CD4-positive, alpha-beta T cell treated with Interleukin-17A for 4 hours (primary cell): ENCODE measurements around the gene SLC39A13.

Experiments used
- DNase-seq: peaks from one replicate; pipeline ENCODE4 v3.0.0-alpha.2; 2020; ENCODE audit warnings: mixed read lengths

SLC39A13 gene

DNA sequence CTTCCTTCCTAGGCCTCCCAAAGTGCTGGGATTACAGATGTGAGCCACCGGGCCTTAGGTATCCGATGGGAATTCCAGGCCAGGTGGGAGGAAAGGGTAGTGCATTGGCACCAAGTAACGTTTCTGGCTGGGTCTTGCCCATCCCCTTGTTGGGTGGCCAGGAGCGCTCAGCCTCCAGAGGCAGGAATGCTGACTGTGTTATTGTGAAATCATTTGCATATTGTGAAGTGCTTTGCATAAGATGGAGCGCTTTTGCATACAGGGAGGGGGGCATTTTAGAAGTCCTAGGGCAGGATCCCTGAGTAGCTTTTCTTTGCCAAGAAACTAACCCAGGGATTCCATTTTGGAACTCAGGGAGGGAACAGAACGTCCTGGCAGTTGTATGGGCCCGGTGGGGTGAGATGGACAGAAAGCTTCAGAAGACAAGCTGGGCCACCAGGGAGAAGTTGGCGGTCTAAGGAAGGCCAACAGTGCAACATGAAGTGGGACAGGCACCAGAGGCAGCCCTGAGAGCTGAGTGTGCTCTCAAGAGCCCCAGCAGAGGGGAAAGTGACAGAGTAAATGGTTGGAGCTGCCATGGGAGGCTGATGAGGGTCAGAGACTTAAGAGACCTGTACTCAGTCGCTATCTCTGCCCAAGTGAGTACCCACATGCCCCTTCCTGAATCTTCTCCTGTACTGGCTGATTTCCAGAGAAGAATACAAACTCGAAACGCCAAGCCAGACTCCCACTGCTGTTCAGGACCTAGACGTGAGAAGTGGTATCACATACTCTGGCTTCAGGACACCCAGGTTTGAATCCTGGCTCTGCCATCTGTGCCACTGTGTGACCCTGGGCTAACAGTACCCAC lies 1.3 kb upstream of the SLC39A13 start:
- no peak for DNase-seq

DNA sequence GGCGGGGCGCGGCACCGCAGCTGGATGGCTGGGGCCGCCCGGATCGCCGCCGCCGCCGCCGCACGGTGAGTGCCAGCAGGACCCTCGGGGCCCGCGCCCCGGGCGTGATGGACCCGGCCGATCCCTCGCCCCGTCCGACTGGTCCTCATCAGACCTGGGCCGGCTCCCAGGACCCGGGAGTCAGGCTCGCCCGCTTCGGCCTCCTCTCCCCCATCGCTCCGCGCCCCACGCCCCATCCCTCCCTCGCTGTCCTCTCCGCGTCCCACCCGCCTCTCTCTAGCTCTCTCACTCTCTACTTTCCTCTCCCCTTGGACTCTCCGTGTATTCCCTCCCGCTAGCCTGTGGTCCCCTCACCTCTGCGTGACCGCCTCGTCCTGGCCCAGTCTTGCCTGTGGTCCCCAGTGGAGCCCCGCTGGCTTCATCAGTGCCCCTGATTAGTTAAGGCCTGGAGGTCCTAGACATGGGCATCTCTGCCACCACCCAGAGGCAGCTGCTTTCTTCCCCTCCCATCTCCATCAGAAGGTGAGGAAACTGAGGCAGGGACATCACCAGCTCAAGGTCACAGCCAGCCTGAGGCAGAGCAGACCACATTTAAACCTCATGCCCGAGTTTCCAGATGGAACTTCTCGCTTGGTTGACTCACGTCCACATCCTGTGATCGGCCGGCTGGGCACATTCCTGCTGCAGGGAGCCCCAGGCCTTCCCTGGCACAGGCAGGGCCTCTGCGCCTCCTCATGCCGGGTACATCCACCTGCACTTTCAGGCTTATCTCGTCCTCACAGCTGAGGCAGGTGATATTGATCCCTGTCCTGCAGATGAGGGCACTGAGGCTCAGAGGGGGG lies 429 bp downstream of the SLC39A13 start:
- no peak for DNase-seq

- no peak for DNase-seq
Measured at GRCh38 chr11:47409440-47410369, 1.3 kb downstream of the SLC39A13 start.

DNA sequence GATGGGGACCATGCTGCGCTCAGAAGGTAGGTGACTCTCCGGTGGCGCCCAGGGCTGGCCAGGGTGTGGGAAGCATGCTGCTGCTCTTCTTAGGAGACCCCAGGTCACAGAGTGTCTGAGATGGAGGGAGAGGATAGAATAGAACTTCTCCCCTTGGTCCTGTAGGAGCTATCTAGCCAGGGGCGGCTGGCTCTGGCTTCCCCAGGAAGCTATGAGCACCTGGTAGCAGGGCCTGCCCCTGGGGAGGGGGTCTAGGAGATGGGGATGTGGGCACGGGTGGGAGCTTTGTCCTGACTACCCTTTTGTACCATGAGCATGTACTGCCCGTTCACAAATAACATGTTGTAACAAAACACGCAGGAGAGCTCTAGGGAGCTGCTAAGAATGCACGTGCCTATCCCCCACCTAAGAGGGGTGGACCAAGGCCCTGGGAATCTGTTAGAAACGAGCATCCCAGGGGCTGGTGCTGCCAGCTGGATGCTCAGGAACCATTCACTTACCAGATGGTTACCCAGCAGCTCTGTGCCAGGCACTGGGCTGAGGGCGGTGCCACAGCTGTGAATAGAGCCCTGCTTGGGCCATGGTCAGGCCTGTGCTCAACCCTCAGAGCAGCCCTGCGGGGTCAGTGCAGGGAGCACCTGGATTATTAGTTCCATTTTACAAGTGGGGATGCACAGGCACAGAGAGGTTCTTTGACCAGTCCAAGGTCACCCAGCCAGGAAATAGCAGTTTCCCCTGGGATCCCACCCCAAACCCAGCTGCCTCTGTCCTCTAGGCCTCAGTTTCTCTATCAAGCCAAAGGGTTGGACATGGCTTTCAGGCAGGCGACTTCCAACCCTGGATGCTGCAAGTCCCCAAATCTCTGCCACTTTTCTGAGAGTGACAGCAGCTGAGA lies 2.2 kb downstream of the SLC39A13 start:
- no peak for DNase-seq

GRCh38 chr11:47411884-47412746 lies 3.7 kb downstream of the SLC39A13 start:
- peak; percentile 72 for DNase-seq

- DNase-seq = no peak
Measured at GRCh38 chr11:47413351-47413750, 5.0 kb downstream of the SLC39A13 start.

DNA sequence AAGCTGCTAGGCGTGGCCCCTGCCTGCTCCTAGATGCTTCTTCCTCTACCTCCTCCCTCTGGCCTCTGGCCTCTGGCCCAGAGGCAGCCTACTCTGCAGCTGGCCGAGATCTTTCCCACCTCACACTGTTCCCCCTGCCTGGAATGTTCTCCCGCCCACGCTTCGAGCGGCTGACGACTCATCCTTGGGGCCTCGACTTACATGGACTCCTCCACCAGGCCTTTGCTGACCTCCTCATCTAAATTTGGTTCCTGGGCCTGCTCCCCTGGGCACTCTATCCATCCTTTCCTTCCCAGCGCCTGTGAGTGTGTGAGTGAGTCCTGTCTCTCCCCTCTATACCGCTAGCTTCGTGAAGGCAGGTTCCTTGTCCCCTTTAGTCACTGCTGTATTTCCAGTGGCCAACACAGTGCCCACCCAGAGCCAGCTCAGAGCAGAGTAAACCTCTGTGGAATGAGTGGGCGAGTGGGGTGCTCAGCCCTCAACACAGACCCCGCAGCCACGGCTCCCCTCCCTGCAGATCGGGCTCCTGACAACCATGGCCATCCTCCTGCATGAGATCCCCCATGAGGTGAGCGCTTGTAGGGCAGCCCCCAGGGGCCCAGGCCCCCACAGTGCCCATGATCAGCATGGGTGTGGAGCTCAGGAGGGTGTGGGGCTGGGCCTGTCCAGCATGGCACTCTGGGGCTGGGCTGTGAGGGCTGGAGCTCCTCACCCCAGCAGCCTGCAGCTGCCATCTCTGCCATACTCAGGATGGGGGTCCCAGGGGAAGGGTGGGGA lies 5.7 kb downstream of the SLC39A13 start:
- DNase-seq = no peak

- no peak for DNase-seq
Measured at GRCh38 chr11:47414685-47415070, 6.3 kb downstream of the SLC39A13 start.

DNA sequence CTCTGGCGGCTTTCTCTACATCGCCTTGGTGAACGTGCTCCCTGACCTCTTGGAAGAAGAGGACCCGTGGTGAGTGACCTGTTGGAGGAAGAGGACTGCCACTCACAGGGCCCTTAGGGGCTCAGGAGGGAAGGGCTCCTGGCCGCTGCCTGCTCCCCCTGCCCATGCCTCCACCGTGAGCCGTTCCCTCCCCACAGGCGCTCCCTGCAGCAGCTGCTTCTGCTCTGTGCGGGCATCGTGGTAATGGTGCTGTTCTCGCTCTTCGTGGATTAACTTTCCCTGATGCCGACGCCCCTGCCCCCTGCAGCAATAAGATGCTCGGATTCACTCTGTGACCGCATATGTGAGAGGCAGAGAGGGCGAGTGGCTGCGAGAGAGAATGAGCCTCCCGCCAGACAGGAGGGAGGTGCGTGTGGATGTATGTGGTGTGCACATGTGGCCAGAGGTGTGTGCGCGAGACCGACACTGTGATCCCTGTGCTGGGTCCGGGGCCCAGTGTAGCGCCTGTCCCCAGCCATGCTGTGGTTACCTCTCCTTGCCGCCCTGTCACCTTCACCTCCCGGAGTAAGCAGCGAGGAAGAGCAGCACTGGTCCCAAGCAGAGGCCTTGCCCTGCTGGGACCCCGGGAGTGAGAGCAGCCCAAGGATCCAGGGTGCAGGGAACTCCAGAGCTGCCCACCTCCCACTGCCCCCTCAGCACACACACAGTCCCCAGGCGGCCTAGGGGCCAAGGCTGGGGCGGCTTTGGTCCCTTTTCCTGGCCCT lies 6.9 kb downstream of the SLC39A13 start:
- no peak for DNase-seq

DNA sequence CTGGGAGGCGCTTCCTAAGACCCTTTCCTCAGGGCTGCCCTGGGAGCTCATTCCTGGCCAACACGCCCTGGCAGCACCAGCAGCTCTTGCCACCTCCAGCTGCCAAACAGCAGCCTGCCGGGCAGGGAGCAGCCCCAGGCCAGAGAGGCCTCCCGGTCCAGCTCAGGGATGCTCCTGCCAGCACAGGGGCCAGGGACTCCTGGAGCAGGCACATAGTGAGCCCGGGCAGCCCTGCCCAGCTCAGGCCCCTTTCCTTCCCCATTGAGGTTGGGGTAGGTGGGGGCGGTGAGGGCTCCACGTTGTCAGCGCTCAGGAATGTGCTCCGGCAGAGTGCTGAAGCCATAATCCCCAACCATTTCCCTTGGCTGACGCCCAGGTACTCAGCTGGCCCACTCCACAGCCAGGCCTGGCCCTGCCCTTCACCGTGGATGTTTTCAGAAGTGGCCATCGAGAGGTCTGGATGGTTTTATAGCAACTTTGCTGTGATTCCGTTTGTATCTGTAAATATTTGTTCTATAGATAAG lies 7.6 kb downstream of the SLC39A13 start:
- DNase-seq = no peak

GRCh38 chr11:47417712-47418111 lies 9.3 kb downstream of the SLC39A13 start:
- DNase-seq = no peak

- DNase-seq = no peak
Measured at GRCh38 chr11:47418454-47419259, 10.3 kb downstream of the SLC39A13 start.

- DNase-seq = no peak
Measured at GRCh38 chr11:47425611-47426010, 17.2 kb downstream of the SLC39A13 start.

DNA sequence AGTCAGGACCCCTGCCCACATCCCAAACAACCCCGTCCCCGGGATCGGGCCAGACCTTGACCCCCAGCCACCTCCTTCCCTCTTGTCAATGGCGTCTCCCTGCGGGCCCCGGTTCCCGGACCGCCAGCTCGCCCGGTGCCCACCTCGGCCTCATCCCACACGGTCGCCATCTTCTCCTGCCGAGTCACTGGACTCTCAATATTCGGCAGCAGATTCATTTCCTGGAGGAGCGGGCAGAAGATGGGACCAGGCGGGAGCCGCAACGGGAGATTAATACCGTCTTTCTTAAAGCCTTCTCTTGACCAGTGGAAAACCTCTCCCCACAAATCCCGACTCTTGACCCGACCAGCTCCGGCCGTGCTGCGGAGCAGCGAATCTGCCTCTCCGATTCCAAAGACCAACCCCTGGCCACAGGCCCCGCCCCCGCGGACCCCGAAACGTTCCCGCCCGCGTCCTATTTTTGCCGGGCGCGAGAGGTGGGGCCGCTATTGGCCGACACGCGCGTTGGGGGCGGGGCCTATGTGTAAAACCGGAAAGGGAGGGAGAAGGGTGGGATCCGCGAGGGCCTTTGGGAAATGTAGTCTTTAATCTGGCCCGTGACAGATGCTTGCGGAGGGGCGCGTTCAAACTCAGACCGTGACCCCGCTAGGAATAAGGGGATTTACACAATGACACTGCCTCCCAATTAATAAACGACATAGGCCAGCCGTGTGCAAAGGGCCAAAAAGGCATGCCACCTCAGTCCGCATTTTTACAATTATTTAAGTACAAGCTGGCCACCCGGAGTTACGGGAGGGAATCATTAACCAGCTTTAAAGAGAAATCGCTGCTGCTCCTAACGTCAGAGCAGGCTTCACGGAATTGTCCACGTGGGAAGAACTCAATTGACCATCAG lies 17.9 kb downstream of the SLC39A13 start, which contains the start of gene PSMC3:
PSMC3 (minus strand) TSS at position 378 of the 895 bp plus-strand sequence; CDS start at position 218, 160 bp downstream.
- DNase-seq = peak; percentile 99

DNA sequence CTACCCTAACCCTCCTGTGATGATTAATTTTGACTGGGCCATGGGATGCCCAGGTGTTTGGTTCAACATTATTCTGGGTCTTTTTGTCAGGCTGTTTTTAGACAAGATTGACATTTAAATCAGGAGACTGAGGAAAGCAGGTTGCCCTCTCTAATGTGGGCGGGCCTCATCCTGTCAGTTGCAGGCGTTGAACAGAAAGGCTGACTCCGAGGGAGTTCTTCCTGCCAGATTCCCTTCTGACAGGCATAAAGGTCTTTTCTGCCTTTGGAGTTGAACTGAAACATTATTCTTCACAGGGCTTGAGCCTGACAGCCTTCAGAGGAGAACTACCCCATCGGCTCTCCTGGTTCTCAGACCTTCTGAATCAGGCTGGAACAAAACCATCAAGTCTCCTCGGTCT lies 22.1 kb downstream of the SLC39A13 start:
- DNase-seq = no peak

DNA sequence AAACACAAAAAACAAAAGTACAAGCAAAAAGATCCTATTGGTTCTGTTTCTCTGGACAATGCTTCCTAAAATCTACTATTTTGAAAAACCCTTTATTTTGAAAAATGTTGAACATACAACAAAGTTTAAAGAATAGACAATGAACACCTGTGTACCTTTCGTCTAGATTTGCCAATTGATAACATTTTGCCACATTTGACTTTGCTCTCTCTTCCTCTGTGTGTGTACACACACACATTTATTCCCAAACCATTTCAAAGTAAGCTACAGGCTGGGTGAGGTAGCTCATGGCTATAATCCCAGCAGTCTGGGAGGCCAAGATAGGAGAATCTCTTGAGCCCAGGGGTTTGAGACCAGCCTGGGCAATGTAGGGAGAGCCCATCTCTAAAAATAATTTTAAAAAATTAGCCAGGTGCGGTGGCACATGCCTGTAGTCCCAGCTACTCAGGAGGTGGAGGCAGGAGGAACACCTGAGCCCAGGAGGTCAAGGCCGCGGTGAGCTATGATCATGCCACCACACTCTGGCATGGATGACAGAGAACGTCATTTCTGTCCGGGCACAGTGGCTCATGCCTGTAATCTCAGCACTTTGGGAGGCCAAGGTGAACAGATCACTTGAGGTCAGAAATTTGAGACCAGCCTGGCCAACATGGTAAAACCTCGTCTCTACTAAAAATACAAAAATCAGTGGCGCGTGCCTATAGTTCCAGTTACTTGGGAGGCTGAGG lies 23.1 kb downstream of the SLC39A13 start:
- no peak for DNase-seq
